ENCODE measurements around the gene AKNA. TPM values are rescaled to one million over a fixed set of nuclear protein-coding genes. Genes with fewer than 3 reads are reported as not detected.

Gene AKNA
- total RNA-seq, 2 experiments from 2014 or later, result 107 to 118 TPM

GRCh38 chr9:114365194-114365593, 22.6 kb downstream of the AKNA start:
- peak overlapping the region; percentile 94 for H3K27ac Mint-ChIP-seq
- H3K4me3 Mint-ChIP-seq, result no peak overlapping the region
- no peak for DNase-seq
- peaks cover 73% of the 10 kb centered on the region for H3K4me1 Mint-ChIP-seq (ENCODE audit: low read depth)
- H3K36me3 Mint-ChIP-seq (ENCODE audit: low read depth), result peaks cover 74% of the 10 kb centered on the region
- H3K9me3 Mint-ChIP-seq, result no peaks in the 10 kb centered on the region
- intact Hi-C loops (cut with micrococcal nuclease), result no loop called here
- H3K27me3 Mint-ChIP-seq (ENCODE audit: low read depth), result no peaks in the 10 kb centered on the region
- CTCF ChIA-PET, result interaction anchor here (0.6 to 2.4 kb wide), 6 partner anchors 13 to 1056 kb away, joined by 3 to 9 read pairs (median 4); partner anchors contain the start of gene AKNA

DNA sequence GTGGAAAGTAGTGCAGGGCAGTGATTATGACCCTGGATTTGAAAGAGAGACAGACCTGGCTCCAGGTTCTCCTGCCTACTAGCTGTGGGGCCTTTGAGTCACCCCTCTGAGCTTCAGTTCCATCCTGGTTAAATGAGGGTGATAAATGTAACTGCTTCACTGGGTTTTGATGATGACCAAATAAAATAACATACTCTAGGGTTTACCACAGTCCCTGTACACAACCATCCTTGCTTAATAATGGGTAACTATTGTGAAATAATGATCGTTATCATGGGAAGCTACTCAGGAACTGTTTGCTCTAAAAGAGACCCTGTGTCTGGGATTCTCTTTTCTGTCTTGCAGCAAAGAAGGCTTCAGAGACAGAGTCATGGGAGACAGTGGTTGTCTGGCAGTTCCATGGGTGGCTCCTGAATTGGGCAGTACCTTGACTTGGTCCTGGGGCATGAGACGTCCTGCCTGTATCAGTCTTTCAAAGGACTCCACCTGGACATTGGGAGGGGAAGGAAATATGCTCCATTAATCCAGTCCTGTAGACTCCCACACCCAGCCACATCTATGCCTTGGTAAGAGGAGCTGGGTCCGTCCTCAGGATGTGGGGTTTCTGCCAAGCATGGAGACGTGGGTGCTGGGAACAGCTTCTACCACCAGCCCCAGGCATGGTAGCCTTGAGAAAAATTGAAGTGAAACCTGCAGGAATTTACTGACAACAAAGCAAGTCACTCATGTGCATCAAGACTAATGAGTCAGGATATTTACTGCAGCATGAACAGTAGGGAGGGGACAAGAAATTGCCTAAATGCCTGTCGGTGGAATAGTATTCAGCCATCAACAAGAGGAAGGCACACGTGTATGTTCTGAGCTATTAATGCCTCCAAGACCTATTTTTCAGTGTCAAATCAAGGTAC, 23.4 kb downstream of the AKNA start:
- Mint-ChIP-seq H3K9me3 (no peaks in the 10 kb centered on the region), H3K27ac (peak overlapping the region; percentile 94), H3K4me3 (no peak overlapping the region), H3K27me3 (ENCODE audit: low read depth) (no peaks in the 10 kb centered on the region), H3K4me1 (ENCODE audit: low read depth) (peaks cover 73% of the 10 kb centered on the region), H3K36me3 (ENCODE audit: low read depth) (peaks cover 76% of the 10 kb centered on the region)
- CTCF ChIA-PET, result interaction anchor here (1.2 to 2.4 kb wide), 6 partner anchors 13 to 42 kb away, joined by 3 to 9 read pairs (median 6); partner anchors contain the start of gene AKNA
- intact Hi-C loops (cut with micrococcal nuclease), result no loop called here
- DNase-seq, result no peak

DNA sequence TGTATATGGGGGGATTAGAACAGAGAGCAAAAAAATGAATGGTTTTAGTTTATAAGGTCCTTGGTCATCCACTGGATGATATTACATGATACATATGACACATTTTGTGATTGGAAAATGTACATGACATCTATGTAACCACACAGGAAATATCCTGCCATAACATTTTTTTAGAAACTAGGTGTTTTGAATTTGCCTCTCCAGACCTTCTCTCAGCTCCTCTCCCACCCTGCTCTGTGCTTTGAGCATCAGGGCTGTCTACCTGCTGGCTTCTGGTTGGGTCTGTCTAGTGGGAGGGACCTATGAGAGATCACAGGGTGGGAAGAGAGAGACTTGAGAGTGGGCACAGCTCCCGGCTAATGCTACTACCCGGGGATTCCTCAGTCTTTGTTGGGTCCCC, 24.4 kb downstream of the AKNA start:
- CTCF ChIA-PET, result interaction anchor here (1.1 to 1.7 kb wide), 6 partner anchors 10 to 31 kb away, joined by 3 to 7 read pairs (median 4); no protein-coding TSS in a partner anchor
- DNase-seq, result no peak
- peak overlapping the region; percentile 94 for H3K27ac Mint-ChIP-seq
- H3K9me3 Mint-ChIP-seq, result no peaks in the 10 kb centered on the region
- H3K4me3 Mint-ChIP-seq, result no peak overlapping the region
- peaks cover 83% of the 10 kb centered on the region for H3K36me3 Mint-ChIP-seq (ENCODE audit: low read depth)
- intact Hi-C loops (cut with micrococcal nuclease), result loop anchor here (1.0 kb wide), 1 partner anchor 9 kb away; no protein-coding TSS in a partner anchor
- H3K27me3 Mint-ChIP-seq (ENCODE audit: low read depth), result no peaks in the 10 kb centered on the region
- H3K4me1 Mint-ChIP-seq (ENCODE audit: low read depth), result peaks cover 73% of the 10 kb centered on the region

GRCh38 chr9:114362394-114362793, 25.4 kb downstream of the AKNA start:
- no peak for DNase-seq
- CTCF ChIA-PET, result interaction anchor here (1.1 to 1.7 kb wide), 4 partner anchors 9 to 25 kb away, joined by 3 to 5 read pairs (median 4); no protein-coding TSS in a partner anchor
- Mint-ChIP-seq H3K36me3 (ENCODE audit: low read depth) (peaks cover 80% of the 10 kb centered on the region), H3K4me1 (ENCODE audit: low read depth) (peaks cover 68% of the 10 kb centered on the region), H3K9me3 (no peaks in the 10 kb centered on the region), H3K4me3 (no peak overlapping the region), H3K27ac (peak overlapping the region; percentile 94), H3K27me3 (ENCODE audit: low read depth) (no peaks in the 10 kb centered on the region)
- intact Hi-C loops (cut with micrococcal nuclease), result no loop called here

DNA sequence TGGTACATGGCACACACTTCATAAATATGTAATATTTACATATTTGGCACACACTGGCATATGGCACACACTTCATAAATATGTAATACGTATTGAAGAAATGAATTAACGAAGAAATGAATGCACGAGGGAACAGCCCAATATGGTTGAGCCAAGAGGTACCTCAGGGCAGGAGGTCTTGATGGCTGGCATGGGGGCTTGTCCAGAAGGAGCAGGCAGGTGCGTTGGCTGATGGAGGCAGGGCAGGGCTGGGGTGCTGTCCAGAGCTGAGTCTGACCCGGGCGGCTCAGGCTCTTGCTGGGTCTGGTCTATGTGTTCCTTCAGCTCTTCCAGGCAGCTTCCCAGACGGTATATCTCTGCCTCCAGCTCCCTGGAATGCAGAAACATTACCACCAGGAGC, 26.2 kb downstream of the AKNA start:
- intact Hi-C loops (cut with micrococcal nuclease), result no loop called here
- no peaks in the 10 kb centered on the region for H3K9me3 Mint-ChIP-seq

DNA sequence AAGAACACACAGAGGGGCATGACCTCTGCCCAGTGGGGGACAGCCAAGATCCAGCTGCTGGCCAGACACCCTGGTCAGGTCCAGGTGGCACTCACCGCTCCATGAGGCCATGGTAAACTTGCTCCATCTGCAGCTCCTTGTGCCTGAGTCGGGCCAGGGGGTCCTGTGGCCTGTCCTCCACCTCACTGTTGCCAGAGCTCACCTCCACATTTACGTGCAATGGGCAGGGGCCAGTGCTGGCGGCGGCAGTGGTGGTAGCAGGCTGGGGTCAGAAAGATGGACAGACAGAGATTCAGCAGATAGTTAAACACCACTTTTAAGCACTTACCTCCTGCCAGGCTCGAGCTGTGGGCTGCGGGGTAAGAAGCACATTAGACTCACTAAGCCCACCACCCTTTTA, 28.0 kb downstream of the AKNA start:
- H3K9me3 Mint-ChIP-seq, result no peaks in the 10 kb centered on the region
- no peak overlapping the region for H3K4me3 Mint-ChIP-seq
- H3K4me1 Mint-ChIP-seq (ENCODE audit: low read depth), result peaks cover 48% of the 10 kb centered on the region
- intact Hi-C loops (cut with micrococcal nuclease), result no loop called here
- no peaks in the 10 kb centered on the region for H3K27me3 Mint-ChIP-seq (ENCODE audit: low read depth)
- CTCF ChIA-PET, result no interaction called here
- H3K36me3 Mint-ChIP-seq (ENCODE audit: low read depth), result peaks cover 64% of the 10 kb centered on the region
- peak overlapping the region; percentile 75 for H3K27ac Mint-ChIP-seq
- no peak for DNase-seq

More for the DNA sequence above, 26.2 kb downstream of the AKNA start:
- CTCF ChIA-PET, result interaction anchor here (0.7 to 1.7 kb wide), 3 partner anchors 8 to 47 kb away, joined by 3 to 5 read pairs (median 4); no protein-coding TSS in a partner anchor
- H3K4me3 Mint-ChIP-seq, result no peak overlapping the region
- no peaks in the 10 kb centered on the region for H3K27me3 Mint-ChIP-seq (ENCODE audit: low read depth)
- peaks cover 74% of the 10 kb centered on the region for H3K36me3 Mint-ChIP-seq (ENCODE audit: low read depth)
- no peak for DNase-seq
- H3K4me1 Mint-ChIP-seq (ENCODE audit: low read depth), result peaks cover 62% of the 10 kb centered on the region
- H3K27ac Mint-ChIP-seq, result peak overlapping the region; percentile 75

- no peak for DNase-seq
- H3K36me3 Mint-ChIP-seq (ENCODE audit: low read depth), result peaks cover 51% of the 10 kb centered on the region
- no peaks in the 10 kb centered on the region for H3K9me3 Mint-ChIP-seq
- H3K27me3 Mint-ChIP-seq (ENCODE audit: low read depth), result no peaks in the 10 kb centered on the region
- intact Hi-C loops (cut with micrococcal nuclease), result no loop called here
- H3K4me1 Mint-ChIP-seq (ENCODE audit: low read depth), result peaks cover 33% of the 10 kb centered on the region
- H3K27ac Mint-ChIP-seq, result no peak overlapping the region
- CTCF ChIA-PET, result interaction anchor here (0.9 kb wide), 1 partner anchor 22 kb away, joined by 3 read pairs; no protein-coding TSS in a partner anchor
- no peak overlapping the region for H3K4me3 Mint-ChIP-seq
Observed at GRCh38 chr9:114357911-114358328, 29.9 kb downstream of the AKNA start.

GRCh38 chr9:114357360-114357759, 30.4 kb downstream of the AKNA start:
- DNase-seq, result no peak
- Mint-ChIP-seq H3K4me3 (no peak overlapping the region), H3K27ac (peak overlapping the region; percentile 61), H3K27me3 (ENCODE audit: low read depth) (no peaks in the 10 kb centered on the region), H3K4me1 (ENCODE audit: low read depth) (peaks cover 36% of the 10 kb centered on the region), H3K9me3 (no peaks in the 10 kb centered on the region), H3K36me3 (ENCODE audit: low read depth) (peaks cover 52% of the 10 kb centered on the region)
- intact Hi-C loops (cut with micrococcal nuclease), result no loop called here
- CTCF ChIA-PET, result interaction anchor here (0.9 kb wide), 1 partner anchor 22 kb away, joined by 3 read pairs; no protein-coding TSS in a partner anchor

- no peak for DNase-seq
- H3K27me3 Mint-ChIP-seq (ENCODE audit: low read depth), result no peaks in the 10 kb centered on the region
- H3K4me1 Mint-ChIP-seq (ENCODE audit: low read depth), result peaks cover 41% of the 10 kb centered on the region
- intact Hi-C loops (cut with micrococcal nuclease), result no loop called here
- no peak overlapping the region for H3K4me3 Mint-ChIP-seq
- H3K36me3 Mint-ChIP-seq (ENCODE audit: low read depth), result peaks cover 54% of the 10 kb centered on the region
- H3K9me3 Mint-ChIP-seq, result no peaks in the 10 kb centered on the region
- H3K27ac Mint-ChIP-seq, result peak overlapping the region; percentile 20
- CTCF ChIA-PET, result no interaction called here
Observed at GRCh38 chr9:114356792-114357191, 31.0 kb downstream of the AKNA start.

GRCh38 chr9:114355821-114356220, 32.0 kb downstream of the AKNA start:
- no peaks in the 10 kb centered on the region for H3K9me3 Mint-ChIP-seq
- H3K36me3 Mint-ChIP-seq (ENCODE audit: low read depth), result peaks cover 52% of the 10 kb centered on the region
- no peak overlapping the region for H3K4me3 Mint-ChIP-seq
- CTCF ChIA-PET, result interaction anchor here (0.8 kb wide), 1 partner anchor 13 kb away, joined by 3 read pairs; no protein-coding TSS in a partner anchor
- no peak for DNase-seq
- no peaks in the 10 kb centered on the region for H3K27me3 Mint-ChIP-seq (ENCODE audit: low read depth)
- peak overlapping the region; percentile 20 for H3K27ac Mint-ChIP-seq
- peaks cover 41% of the 10 kb centered on the region for H3K4me1 Mint-ChIP-seq (ENCODE audit: low read depth)
- intact Hi-C loops (cut with micrococcal nuclease), result no loop called here

- H3K27me3 Mint-ChIP-seq (ENCODE audit: low read depth), result no peaks in the 10 kb centered on the region
- peaks cover 52% of the 10 kb centered on the region for H3K4me1 Mint-ChIP-seq (ENCODE audit: low read depth)
- DNase-seq, result no peak
- H3K27ac Mint-ChIP-seq, result peak overlapping the region; percentile 79
- no peak overlapping the region for H3K4me3 Mint-ChIP-seq
- H3K36me3 Mint-ChIP-seq (ENCODE audit: low read depth), result peaks cover 57% of the 10 kb centered on the region
- intact Hi-C loops (cut with micrococcal nuclease), result no loop called here
- H3K9me3 Mint-ChIP-seq, result no peaks in the 10 kb centered on the region
- CTCF ChIA-PET, result interaction anchor here (1.2 to 1.5 kb wide), 2 partner anchors 13 to 38 kb away, joined by 4 to 5 read pairs; no protein-coding TSS in a partner anchor
Observed at GRCh38 chr9:114351932-114352331, 35.9 kb downstream of the AKNA start.

- H3K4me1 Mint-ChIP-seq (ENCODE audit: low read depth), result peaks cover 52% of the 10 kb centered on the region
- H3K27me3 Mint-ChIP-seq (ENCODE audit: low read depth), result no peaks in the 10 kb centered on the region
- CTCF ChIA-PET, result interaction anchor here (0.6 to 1.5 kb wide), 2 partner anchors 14 to 242 kb away, joined by 4 to 5 read pairs; no protein-coding TSS in a partner anchor
- no peaks in the 10 kb centered on the region for H3K9me3 Mint-ChIP-seq
- DNase-seq, result peak; percentile 38
- intact Hi-C loops (cut with micrococcal nuclease), result no loop called here
- H3K4me3 Mint-ChIP-seq, result no peak overlapping the region
- H3K36me3 Mint-ChIP-seq (ENCODE audit: low read depth), result peaks cover 62% of the 10 kb centered on the region
- H3K27ac Mint-ChIP-seq, result peak overlapping the region; percentile 98
Observed at GRCh38 chr9:114350636-114351401, 37.0 kb downstream of the AKNA start.
